HG02610 (cell line): ENCODE data around the gene CAMTA1.

Source experiments
- ATAC-seq: cut with Tn5 transposase; IDR thresholded peaks from one replicate; pipeline ENCODE4 v1.9.1; 2021; ENCODE audit warnings: mild to moderate bottlenecking, moderate library complexity; ENCODE audit not compliant: unreplicated experiment

Gene CAMTA1

DNA sequence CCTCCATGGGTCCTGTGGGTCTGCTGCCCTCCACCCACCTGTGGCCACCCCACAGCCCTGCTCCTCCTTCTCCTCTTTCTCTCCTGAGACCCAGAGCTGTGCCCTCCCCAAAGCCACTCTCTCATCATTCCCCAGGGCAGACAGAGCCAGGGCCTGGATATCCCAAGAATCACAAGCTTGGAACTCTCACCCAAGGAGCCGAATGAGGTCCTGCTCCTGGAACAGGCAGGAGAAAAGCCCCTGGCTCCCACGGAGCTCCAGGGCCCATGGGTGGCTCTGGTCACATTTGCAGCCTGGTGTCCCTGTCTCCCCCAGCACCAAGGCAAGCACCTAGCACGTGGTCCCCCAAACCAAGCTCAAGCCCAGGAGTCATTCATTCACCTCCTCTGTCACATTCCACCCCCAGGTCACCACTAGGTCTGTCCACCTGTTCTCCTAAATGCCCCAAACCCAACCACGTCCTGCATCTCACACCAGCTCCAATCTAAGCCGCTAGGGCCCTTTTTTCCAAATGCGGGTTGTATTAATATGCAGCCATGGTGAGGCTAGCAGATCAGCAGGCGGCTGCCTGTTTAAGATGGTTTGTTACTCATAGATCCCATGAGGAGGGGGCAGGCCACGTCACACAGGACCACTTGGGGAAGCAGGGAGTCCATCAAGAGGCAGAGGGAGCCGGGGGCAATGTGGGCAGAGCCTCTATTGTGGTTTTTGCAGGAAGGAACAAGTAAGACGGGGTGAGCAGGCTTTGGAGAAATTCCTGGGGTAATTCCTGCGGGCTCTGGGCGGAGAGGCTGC lies 770.3 kb downstream of the CAMTA1 start:
- no peak for ATAC-seq

DNA sequence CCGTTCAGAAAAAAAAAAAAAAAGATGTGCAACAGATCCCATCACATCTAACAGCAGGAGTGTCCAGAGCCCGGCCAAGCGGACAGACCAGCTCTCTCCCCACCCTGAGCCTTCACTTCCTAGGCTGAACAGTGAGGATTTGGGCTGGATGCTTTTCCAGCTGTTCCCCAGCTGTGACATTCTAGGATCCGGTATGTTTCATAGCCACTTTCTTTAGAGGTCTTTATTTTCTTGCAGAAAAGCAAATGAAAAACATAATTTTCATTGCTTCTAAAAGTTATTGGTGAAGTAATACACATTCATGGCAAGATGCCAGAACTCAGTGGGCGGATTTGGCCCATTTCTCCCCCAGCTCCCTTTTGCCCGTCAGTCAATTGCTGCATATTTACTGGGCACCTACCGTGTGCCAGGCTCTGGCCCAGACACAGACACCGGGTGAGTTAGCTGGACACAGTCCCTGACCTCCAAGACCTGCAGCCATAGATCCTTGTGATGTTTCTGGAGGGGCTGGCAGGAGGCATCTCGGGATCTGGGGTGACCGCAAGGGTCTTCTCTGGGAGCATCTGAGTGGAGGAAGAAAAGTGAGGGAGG lies 772.1 kb downstream of the CAMTA1 start:
- ATAC-seq = no peak

DNA sequence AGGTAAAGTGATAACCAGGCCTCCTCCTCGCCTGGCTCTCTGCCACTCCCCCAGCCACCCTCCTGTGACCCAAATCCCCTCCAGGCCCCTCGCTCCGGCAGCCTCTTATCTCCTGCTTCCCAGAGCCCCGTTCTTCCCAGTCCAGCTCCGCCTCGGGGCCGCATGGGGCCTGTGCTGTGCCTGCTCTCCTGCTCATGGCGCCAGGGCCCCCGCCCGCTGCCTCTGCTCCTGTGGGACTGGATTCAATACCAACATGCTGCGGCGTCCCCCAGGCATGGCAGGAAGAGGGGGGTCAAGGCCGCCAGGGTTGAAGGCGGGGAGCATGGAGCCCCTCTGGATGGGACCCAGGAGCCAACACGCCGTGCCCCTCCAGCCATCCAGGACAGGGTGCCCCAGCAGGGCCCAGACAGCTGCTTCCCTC lies 772.8 kb downstream of the CAMTA1 start:
- ATAC-seq = no peak

DNA sequence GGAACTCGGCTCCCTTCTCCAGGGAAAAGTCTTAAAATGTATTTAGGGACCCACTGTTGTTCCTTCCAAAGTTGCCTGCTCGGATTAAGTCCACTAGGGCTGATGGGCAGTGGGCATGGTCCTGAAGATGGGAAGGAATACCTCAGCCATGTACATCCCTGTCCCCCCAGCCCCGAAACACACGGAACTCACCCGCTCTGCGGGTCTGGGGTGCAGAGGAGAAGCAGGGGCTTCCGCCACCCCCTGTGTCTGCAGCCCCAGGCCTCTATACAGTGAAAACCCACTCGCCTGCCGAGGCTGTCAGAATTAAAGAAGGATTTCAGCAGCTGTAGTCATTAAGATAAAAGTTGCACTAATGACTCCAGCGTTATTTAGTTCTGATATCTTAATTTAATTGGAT lies 773.2 kb downstream of the CAMTA1 start:
- ATAC-seq = no peak

- no peak for ATAC-seq
Measured at GRCh38 chr1:7558921-7559869, 773.9 kb downstream of the CAMTA1 start.

DNA sequence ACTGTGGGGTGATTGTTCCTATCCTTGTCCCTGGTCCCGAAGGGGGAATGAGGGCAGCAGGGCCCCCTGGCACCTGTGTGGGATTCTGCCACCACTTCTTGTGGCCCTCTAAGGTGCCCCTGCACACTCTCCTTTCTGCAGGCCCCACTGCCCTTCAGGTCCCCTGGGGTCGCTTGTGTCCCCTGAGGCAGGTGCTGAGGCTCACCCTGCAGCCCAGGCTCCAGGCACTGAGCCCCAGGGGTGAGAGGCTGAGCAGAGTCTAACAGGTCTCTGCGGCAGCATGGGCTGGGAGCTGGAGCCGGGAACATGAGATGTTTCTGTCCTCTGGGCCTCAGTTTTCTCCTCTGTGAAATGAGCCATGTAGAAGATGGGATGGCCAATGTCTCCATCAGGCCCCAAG lies 774.9 kb downstream of the CAMTA1 start:
- ATAC-seq = no peak

DNA sequence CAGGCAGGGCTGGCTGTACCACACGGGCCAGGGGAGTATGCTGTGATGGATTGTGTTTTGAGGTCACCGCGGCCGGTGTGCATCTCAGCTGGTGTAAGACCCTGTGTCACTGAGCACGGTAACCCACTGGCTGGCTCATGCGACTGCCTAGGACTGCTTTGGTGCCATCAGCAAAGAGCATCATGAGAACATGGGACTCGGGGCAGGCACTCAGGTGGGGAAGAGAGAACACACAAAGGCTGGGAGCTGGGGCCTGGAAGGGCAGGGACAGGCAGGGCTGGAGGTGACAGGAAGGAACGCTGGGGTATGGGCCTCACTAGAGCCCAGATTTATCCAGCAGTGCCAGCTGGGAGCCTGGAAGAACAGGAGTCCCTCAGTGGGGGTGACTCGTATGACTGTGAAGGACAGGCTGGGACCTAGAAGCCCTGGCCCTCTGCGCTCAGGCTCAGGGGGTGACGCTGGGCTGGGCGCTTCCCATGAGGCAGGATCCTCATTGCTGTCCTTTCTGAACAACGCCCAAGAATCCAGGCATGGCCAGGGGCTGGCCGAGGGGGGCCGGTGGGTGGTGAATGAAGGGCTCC lies 775.4 kb downstream of the CAMTA1 start:
- ATAC-seq = no peak

- no peak for ATAC-seq
Measured at GRCh38 chr1:7561331-7561921, 776.2 kb downstream of the CAMTA1 start.

- ATAC-seq = no peak
Measured at GRCh38 chr1:7561936-7562728, 776.9 kb downstream of the CAMTA1 start.

GRCh38 chr1:7562729-7563605 lies 777.7 kb downstream of the CAMTA1 start:
- no peak for ATAC-seq

DNA sequence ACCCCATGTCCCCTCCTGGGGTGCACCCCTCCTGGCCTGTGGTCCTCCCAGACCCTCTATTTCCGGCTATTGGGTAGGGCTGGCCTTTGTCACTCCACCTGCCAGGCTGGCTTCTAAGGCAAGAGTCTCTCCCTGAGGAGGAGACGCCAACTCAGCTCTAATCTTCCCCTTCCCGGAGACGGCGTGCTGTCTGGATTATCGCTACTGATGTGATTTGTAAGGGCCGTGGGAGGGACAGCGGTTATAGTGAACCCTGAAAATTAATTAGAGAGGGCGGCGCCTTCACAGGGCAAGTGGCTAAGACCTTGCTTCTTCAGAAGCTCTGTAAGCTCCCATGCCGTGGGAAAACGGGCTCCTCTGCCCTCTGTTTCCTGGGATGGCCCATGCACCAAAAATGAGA lies 778.9 kb downstream of the CAMTA1 start:
- no peak for ATAC-seq

- ATAC-seq = no peak
Measured at GRCh38 chr1:7565099-7565750, 780.0 kb downstream of the CAMTA1 start.

- no peak for ATAC-seq
Measured at GRCh38 chr1:7566417-7567375, 781.4 kb downstream of the CAMTA1 start.

DNA sequence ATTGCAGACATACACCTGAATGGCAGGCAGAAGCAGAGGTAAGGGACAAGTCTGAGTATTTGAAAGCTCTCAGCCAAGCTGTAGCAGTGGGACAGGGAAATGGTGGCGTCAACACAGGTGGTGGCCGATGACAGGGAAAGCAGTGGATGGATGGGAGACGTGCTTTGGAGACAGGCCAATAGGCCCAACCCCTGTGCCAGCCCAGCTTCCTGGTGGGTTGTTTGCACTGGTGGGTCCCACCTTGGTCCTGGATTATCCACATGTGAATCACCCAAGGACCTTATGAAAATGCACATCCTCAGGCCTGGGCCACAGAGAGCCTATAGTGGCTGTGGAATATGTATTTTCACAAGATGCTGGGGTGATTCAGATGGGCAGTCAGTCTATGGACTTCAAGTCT lies 782.1 kb downstream of the CAMTA1 start:
- ATAC-seq = no peak

DNA sequence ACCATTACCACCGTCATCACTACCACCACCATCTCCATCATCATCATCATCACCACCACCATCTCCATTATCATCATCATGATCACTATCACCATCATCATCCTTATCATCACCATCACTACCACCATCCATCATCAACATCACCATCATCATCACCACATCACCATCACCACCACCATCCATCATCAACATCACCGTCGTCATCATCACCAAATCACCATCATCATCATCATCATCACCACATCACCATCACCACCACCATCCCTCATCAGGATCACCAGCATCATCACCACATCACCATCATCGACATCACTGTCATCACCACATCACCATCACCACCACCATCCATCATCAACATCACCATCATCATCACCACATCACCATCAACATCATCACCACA lies 782.8 kb downstream of the CAMTA1 start:
- no peak for ATAC-seq

DNA sequence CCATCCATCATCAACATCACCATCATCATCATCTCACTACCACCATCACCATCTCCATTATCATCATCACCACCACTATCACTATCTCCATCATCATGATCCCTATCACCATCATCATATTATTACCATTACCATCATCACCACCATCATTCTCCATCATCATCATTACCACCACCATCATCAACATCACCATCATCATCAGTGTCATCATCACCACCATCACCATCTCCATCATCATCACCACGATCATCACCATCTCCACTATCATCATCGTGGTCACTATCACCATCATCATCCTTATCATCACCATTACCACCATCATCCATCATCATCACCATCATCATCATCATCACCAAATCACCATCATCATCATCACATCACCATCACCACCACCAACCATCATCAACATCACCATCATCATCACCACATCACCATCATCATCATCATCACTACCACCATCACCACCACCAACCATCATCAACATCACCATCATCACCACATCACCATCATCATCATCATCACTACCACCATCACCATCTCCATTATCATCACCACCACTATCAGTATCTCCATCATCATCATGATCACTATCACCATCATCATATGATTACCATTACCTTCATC lies 783.8 kb downstream of the CAMTA1 start:
- no peak for ATAC-seq

GRCh38 chr1:7570311-7570710 lies 785.1 kb downstream of the CAMTA1 start:
- no peak for ATAC-seq
